ENCODE measurements around the gene TAS2R4. TPM values are rescaled to one million over a fixed set of nuclear protein-coding genes. Genes with fewer than 3 reads are reported as not detected.
A peak's percentile ranks its signal among the peaks of the same experiment; 100 is the strongest.
"Not testable (repeated sequence)": the region's sequence is repeated elsewhere in the genome, so short reads cannot be mapped to it uniquely, and the experiment has no call there.

TAS2R4 gene
- polyA plus RNA-seq, 1 of the 3 experiments (the other 2 are of a cell fraction): 0.18 TPM

- Histone ChIP-seq H3K4me3 (ENCODE audit: low read depth in 2 of 2, low read length in 1 of 2) (peak overlapping the region in 1 of 2 experiments; percentile 12; a peak in 1 of 4 replicates), H3K9me3 (peaks cover 28% of the 10 kb centered on the region), H3K36me3 (replicated peaks in 1 of 2; ENCODE audit: control insufficient read depth in 1 of 2, insufficient read depth in 2 of 2, low read length in 1 of 2) (peaks cover 86 to 91% of the 10 kb centered on the region in 2 experiments), H3F3A (replicated peaks; ENCODE audit: insufficient read depth) (peaks cover 12% of the 10 kb centered on the region)
- POLR2A ChIA-PET; H4K20me1 ChIP-seq (ENCODE audit: insufficient read depth); H2AFZ ChIP-seq (ENCODE audit: low read depth); H3K9me2 ChIP-seq; H3K27ac ChIP-seq (ENCODE audit: low read depth in 2 of 2, low read length in 1 of 2); H3K9ac ChIP-seq; H3K79me2 ChIP-seq (ENCODE audit: insufficient read depth); DNase-seq; H3K4me1 ChIP-seq (ENCODE audit: control insufficient read depth in 1 of 2, insufficient read depth in 2 of 2, low read depth in 1 of 2, low read length in 1 of 2); CTCF ChIA-PET; H3K4me2 ChIP-seq; H3K27me3 ChIP-seq (ENCODE audit: insufficient read depth): not testable (repeated sequence)
- 97% methylated on average over 10 of the region's 10 CpGs for WGBS (ENCODE audit: low lambda C conversion rate)
Measured at GRCh38 chr7:141751904-141752303, 24.6 kb upstream of the TAS2R4 start.

GRCh38 chr7:141752634-141753033 is 23.8 kb upstream of the TAS2R4 start:
- Histone ChIP-seq H3K4me2 (no peak overlapping the region), H3F3A (replicated peaks; ENCODE audit: insufficient read depth) (peaks cover 12% of the 10 kb centered on the region), H3K79me2 (ENCODE audit: insufficient read depth) (no peaks in the 10 kb centered on the region), H2AFZ (ENCODE audit: low read depth) (no peak overlapping the region), H3K27me3 (ENCODE audit: insufficient read depth) (no peaks in the 10 kb centered on the region), H3K9me2 (no peaks in the 10 kb centered on the region), H3K9me3 (peaks cover 28% of the 10 kb centered on the region), H4K20me1 (ENCODE audit: insufficient read depth) (no peaks in the 10 kb centered on the region), H3K9ac (no peak overlapping the region), H3K27ac (ENCODE audit: low read depth in 2 of 2, low read length in 1 of 2) (no peak overlapping the region), H3K4me3 (ENCODE audit: low read depth in 2 of 2, low read length in 1 of 2) (no peak overlapping the region; a peak in 1 of 4 replicates), H3K36me3 (replicated peaks in 1 of 2; ENCODE audit: control insufficient read depth in 1 of 2, insufficient read depth in 2 of 2, low read length in 1 of 2) (peaks cover 91 to 93% of the 10 kb centered on the region in 2 experiments), H3K4me1 (ENCODE audit: control insufficient read depth in 1 of 2, insufficient read depth in 2 of 2, low read depth in 1 of 2, low read length in 1 of 2) (no peaks in the 10 kb centered on the region)
- no peak for TF ChIP-seq USF1 (IDR thresholded peaks at IDR 0.05; ENCODE audit: borderline replicate concordance, low read depth)
- no peak for TF ChIP-seq NRF1 (IDR thresholded peaks at IDR 0.05; ENCODE audit: low read depth, low read length)
- no peak for TF ChIP-seq ZBTB33 (IDR thresholded peaks at IDR 0.05; ENCODE audit: borderline replicate concordance, low read depth)
- TF ChIP-seq FOXJ3 (CRISPR knock-in tag; IDR thresholded peaks at IDR 0.05): no peak
- TF ChIP-seq CTCF (IDR thresholded peaks at IDR 0.05): peak; percentile 59
- TF ChIP-seq RXRA (IDR thresholded peaks at IDR 0.05; ENCODE audit: borderline replicate concordance, low read depth): no peak
- no peak for TF ChIP-seq USF2 (IDR thresholded peaks at IDR 0.05; ENCODE audit: borderline replicate concordance, low read depth, low read length)
- TF ChIP-seq SMC3 (IDR thresholded peaks at IDR 0.05; ENCODE audit: low read depth, low read length): no peak
- TF ChIP-seq YY1 (IDR thresholded peaks at IDR 0.05; ENCODE audit: low read depth): no peak
- CTCF ChIA-PET: no interaction called here
- POLR2A ChIA-PET: no interaction called here
- 96% methylated on average over 13 of the region's 13 CpGs for WGBS (ENCODE audit: low lambda C conversion rate)
- no peak for DNase-seq
